ENCODE results near the gene IL1RAPL1.

GRCh38 chrX:29992083-29992482 lies 1404.8 kb downstream of the IL1RAPL1 start:
- TF ChIP-seq POLR2AphosphoS5 (IDR thresholded peaks at IDR 0.05; ENCODE audit: low read depth, low read length), result no peak
- TF ChIP-seq REST (IDR thresholded peaks at IDR 0.05; ENCODE audit: insufficient read depth in 1 of 2, low read depth in 2 of 2, low read length in 2 of 2), result no peak

Data from PFSK-1 (cell line).